HG03175 (cell line): ENCODE measurements around the gene XXYLT1.
"Not testable (repeated sequence)": the region's sequence is repeated elsewhere in the genome, so short reads cannot be mapped to it uniquely, and the experiment has no call there.

Experiments
- ATAC-seq: cut with Tn5 transposase; IDR thresholded peaks from one replicate; pipeline ENCODE4 v1.9.1; 2021; ENCODE audit warnings: mild to moderate bottlenecking, moderate library complexity; ENCODE audit not compliant: unreplicated experiment

The XXYLT1 gene

DNA sequence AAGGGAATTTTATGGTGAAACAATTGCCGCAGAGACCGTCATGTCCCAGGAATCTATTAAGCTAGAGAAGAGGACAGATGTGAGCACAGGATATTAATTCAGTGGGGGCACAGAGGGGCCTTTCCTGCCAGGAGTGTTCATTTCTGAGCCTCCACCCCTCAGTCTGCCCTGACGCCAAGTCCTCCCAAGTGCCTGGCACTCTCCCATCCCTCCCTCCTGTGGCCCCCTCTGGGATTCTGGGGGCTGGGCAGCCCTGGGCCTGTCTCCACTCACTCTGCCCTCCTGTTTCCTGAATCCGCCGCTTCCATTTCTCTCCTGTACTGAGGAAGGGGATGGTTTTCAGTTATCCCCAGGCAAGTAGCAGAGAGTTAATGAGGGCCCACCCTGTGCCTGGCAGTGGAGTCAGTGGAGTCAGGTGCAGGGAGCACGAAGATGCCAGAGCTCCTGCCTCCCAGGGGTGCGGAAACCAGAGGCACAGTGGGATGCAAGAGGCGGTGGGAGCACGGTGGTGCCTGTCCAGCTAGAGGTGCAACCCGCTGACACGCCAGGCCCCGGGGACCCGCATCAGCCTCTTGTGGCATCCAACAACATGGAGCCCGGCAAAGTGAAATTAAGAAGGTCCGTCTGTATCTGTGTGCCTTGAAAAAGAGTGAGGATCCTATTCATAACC is 212.5 kb downstream of the XXYLT1 start:
- no peak for ATAC-seq

DNA sequence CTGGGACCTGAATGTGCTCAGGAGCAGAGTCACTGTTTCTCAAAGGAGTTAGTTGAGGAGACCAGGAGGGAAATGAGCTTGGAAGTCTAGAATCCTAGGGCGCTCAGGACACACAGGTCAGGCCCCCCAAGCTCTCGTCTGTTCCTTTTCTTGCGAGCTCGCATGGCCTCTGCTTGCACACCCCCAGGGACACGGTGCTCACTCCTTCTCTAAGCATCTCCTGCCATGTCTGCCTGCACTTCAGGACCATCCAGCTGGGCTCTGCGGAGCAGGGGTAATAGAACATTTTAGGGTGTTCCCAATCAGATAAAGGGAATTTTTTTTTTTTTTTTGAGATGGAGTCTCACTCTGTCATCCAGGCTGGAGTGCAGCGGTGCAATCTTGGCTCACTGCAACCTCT is 213.2 kb downstream of the XXYLT1 start:
- ATAC-seq, result no peak

DNA sequence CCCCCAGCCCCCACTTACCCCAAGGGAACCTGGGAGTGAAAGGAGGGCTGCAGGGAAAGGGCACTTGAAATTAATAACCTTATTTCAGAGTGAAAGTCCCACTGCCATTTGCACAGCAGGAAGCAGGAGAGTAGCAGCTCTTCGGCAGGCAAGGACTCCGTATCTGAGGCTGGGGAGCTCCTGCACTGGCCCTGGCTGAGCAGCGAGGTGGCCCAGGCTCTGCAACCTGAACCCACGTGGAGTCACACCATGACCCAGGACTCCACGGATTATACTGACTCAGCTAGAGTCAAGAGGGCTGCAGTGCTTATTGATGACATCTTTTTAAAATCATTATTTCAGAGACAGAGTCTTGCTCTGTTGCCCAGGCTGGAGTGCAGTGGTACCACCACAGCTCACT is 214.5 kb downstream of the XXYLT1 start:
- no peak for ATAC-seq

DNA sequence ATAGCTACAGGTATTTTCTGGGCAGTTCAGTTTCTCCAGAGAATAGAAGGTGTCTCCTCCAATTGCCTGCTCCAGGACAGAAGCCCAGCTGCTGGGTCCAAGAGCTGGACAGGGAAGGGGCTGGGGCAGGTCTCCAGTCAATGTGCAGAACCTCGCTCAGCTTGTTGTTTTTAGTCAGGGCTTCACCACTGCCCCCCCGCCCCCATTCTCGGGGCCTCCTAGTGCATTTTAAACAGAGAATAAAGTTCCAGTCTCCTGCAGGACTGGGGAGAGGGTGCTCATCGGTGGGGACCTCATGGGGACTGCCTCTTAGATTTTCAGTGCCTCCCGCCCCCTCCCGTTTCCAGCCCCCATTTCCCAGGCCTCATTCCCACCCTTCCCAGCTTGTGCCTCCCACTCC is 216.6 kb downstream of the XXYLT1 start:
- no peak for ATAC-seq

DNA sequence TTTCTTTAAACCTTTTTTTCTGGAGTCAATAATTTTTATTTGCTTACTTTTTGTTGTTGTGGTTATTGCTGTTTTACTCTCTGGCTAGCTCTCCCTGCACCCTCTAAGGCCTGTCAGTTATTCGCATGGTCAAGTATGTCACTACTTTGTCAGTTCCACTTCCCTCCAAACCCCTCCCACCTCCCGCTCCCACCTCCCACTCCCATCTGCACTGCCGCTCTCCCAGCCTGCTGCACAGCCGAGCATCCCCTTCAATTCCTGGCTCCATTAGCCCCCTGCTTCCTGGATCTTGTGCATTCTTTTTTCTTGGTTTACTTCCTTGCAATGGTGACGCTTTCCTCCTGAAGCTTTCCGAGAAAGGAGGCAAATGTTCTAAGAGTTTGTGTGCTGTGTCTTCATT is 218.0 kb downstream of the XXYLT1 start:
- ATAC-seq, result no peak

DNA sequence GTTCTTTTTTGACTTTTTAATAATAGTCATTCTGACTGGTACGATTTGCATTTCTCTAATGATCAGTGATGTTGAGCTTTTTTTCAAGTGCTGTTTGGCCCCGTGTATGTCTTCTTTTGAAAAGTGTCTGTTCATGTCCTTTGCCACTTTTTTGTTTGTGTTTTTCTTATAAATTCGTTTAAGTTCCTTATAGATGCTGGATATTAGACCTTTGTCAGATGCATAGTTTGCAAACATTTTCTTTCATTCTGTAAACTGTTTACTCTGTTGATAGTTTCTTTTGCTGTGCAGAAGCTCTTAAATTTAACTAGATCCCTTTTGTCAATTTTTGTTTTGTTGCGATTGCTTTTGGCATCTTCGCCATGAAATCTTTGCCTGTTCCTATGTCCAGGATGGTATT is 220.7 kb downstream of the XXYLT1 start:
- ATAC-seq, result not testable (repeated sequence)

DNA sequence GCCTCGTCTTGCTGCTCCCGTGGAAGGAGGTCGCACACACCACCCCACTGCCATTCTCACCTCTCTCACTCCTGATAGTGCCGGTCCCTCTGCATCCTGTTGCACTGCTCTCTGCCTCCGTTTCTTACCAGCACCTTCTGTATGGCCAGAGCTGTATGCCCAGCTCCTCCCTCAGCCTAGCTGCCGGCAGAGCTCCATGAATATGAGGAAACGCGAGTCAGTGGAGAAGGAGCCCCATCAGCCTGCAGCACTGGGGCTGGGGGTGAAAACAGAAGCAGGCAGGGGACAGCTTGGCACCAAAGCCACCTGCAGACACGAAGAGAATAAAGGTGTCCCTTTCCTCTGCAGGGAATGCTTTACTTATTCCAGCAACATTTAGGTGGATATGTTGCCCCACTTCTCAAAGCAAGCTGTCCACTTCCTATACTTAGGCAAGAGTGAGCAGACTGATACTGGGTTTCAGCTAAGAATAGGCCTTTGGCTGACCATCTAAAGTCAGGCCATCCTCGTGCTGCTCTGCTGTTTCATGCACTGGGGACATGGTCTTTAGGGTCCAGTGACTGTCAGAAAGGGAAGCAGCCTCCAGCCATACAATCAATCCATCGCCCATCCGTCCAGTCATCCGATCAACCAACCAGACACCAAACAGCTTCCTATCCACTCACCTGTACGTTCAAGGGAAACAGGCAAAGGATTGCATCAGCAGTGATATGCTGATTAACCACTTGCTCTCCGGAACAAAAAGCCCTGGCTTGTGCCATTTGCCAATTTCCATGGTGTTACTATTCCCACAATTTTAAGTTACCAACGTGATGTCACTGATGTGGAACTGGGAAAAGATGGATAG is 222.7 kb downstream of the XXYLT1 start:
- no peak for ATAC-seq

DNA sequence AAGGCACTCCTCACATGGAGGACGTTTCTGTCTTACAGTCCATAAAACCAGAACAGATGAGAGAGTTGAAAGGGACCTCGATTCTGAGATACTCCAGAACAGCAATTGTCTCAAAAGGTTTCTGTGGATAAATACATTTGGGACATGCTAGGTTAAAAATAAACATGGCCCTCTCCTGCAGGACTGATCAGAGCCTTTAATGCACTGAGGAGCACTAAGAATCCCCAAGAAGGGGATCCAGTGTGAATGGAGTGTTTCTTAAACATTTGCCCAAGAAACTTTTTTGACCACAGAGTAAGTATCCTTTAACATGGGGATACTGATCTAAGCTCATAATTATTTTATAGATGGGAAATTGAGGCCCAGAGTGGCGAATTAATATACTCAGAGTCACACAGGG is 223.4 kb downstream of the XXYLT1 start:
- ATAC-seq, result no peak

DNA sequence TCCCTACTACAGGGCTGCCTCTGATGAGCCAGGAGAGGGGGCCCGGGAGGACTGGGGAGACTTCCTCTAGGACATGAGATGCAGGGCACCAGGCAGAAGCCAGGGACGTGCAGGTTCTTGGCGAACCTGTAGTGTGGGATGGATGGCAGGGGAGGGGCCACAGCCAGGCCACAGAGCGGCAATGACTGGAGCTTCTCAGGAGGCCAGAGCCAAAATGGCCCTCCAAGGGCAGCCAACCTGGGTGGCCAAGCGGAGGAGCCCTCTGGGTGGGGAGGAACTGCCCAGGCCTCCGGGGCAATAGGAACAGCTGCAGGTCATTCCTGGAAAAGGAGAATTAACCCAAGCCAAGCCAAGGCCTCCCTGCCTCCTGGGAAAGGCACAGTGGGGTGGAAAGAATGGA is 224.5 kb downstream of the XXYLT1 start:
- ATAC-seq, result no peak

DNA sequence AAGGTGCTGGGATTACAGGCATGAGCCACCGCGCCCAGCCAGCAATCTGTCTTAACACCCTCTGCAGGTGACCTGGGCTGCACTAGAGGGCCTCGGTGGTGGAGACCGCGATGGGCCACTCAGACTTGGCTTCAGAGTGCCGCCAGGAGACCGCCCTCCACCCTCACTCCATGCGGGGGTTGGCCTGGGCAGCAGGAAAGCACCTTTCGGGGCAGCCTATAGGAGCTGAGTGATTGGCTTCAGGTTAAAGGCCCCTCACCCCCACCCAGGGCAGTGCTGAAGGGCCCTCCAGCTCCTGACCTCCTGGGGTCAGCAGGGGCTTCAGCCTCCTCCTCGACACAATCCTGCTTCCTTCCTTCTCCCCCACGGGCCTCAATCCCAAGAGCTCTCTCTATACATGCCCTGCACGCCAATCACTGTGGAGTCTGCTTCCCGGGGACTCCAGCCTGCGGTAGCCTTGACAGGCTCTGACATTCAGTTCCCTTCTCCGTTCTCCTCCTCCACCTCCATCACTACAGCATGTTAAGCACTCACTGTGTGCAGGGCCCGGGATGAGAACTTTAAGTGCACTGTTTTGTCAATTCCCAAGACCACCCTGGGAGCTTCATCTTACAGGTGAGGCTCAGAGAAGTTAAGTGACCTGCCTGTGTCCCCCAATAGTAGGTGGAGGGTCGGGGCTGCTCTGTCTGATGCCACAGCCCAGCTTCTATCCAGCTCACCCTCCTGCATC is 225.3 kb downstream of the XXYLT1 start:
- no peak for ATAC-seq

DNA sequence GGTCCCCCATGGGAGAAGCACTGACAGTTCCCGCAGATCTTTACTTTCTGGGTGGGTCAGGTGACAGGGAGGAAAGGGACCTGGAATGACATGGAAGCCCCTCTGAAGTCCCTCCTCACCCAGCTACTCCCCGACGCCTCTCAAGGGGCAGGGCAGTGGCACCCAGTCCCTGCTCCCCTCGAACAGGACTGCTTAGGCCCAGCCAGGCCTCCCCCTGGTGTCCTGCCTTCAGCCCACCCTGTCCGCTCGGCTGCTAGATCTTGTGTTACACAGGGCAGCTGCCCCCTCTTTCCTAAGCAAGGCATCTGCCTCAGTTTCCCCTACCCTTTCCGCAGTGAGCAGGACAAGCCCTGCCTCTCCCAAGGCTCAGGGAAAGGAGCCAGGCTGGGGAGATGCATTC is 226.5 kb downstream of the XXYLT1 start:
- ATAC-seq, result no peak

DNA sequence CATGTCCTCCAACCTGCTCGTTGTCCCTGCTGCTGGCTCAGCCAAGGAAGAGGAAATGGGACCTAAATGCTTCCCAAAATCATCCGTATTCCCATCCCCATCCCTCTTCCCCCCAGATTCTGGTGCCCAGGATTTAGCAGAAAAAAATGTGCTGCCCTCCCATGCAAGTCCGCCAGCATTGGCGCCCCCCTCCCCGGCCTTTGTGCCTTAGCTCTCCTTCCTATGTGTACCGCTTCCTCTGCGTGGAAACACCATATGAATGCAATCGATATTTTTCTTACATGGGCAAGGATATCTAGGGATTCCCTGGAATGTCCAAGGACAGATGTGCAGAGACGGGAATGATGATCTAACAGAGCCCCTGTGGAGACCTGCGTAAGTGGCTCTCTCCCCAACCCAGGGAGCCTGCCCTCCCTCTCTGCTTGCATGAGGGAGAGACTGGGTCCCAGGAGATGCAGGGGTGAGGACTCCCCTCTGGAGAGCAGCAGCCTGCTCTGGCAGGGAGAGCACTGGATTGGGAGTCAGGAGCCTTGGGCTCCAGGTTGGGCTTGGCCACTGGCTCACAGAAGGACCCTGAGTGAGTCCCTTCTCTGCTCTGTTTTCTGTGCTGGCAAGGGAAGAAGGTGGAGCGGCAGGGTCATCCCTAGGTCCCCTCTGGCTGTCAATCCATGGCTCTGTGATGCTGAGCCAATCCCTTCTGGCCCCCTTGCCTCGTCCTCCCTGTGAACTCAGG is 227.2 kb downstream of the XXYLT1 start:
- no peak for ATAC-seq

DNA sequence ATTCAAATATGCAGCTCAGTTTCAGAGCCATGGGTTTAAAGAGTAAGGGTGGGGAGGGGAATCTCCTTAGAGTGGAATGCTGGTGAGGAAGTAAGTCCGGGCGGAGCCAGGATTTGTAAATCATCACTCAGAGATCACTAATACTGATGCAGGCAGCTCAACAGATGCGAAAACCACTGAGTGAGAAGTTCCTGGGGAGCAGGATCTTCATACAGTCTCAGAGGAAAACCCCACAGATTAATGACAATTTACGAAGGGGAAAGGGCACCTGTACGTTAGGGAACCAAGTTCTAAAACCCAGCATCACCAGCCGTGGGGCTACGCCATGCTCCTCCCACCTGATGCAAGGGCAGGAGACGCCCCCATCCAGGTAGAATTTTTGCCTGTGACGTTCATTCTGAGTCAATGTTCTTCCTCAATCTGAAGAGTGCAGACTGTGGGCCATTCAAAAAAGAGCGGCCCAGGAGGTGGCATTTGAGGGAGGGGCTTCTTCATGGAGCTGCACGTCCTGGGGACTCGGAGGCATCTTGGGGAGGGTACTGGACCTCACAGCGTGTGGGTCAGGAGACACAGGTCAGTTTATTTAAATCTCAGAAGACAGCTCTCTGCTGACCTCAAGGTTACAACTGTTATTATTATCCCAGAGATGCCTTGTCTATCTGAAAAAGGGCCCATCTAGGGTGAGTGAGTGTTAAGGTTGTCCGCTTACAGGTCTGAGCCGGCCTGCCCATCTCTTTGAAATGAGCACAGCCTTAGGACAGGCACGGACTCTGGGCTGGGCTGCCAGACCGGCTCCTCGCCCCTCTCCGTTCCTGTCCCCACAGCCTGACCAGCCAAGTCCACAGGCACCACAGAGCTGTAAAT is 228.0 kb downstream of the XXYLT1 start:
- no peak for ATAC-seq

DNA sequence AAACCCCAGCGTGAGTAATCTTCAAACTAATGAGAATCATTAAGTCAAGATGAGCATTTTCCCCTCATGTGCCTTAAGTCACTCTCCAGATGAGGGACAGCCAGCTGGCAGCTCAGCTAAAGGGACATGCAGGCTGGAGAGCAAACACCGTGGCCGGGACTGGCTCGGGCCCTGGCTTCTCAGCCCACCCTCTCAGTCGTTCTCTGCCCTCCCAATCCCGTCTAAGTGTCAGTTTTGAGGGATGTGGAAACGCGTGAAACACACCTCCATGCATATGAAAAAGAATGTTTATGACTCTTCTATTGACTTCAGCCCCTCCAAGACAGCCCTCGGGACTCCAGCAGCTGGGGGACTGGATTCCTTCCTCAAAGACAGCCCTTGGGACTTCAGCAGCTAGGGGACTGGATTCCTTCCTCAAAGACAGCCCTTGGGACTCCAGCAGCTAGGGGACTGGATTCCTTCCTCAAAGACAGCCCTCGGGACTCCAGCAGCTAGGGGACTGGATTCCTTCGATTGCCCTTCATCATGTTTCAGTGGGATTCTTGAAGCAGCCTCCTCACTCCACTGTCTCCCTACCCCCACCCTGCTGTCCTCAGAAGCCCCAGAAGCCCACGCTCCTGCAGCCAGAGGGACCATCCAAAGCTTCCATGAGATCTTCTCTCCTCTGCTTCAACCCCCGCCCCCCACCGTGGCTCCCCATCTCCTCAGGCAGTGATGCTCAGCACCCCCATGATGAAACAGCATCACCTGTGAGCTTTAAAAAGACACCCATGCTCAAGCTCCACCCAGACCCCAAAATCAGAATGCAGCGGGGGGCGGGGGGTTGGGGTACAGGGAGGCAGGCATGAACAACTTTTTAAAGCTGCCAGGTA is 228.9 kb downstream of the XXYLT1 start:
- ATAC-seq, result no peak

DNA sequence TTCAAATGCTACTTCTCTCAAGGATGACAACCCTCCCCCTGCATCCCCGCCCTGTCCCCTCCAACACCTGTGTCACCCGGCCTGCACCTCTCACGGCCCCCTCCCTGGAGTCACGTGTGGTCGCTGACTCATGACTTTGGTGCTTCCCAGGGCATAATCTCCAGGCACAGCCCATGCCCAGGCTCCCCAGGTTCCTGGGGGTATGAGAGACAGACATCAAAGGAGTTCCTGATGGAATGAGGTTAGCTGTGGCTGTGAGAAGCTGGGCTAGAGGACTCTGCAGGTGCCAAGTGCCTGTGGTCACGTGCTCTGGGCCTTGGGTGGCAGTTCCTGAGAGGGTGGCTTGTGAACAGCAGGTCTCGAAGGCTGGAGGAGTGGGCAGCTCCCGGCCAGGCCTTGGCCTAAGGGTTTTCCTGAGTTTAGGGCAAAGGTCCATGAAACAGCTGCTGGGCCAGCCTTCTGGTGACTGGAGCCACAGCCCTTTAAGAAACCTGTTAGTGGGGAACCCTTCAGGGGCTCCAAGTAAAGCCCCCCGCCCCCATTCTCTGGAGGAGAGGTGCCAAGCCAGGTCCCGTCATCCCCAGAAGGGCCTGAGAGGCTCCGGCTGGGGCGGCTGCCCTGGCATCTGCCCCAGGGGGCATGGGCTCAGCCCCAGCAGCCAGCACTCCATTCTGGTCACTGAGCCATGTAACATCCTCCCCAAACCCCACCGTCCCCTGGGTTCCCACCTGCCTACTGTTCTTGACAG is 230.0 kb downstream of the XXYLT1 start:
- ATAC-seq, result no peak

DNA sequence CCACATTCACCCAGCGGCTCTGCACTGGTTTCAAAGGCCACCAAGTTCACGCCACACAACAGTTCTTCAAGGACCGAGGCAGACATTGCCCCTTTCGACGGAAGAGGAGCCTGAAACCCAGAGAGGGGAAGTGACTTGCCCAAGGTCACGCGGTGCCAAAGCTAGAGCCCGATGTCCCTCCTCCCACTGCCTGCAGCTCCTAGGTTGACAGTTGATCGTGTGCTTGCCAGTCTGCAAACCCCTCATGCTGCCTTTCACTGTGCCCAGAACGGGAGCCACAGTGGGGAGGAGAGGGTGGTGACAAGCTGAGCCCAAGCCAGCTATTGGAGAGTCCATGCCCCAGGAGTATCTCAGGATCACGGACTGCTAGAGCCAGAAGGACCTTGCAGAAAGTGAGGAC is 230.9 kb downstream of the XXYLT1 start:
- no peak for ATAC-seq

DNA sequence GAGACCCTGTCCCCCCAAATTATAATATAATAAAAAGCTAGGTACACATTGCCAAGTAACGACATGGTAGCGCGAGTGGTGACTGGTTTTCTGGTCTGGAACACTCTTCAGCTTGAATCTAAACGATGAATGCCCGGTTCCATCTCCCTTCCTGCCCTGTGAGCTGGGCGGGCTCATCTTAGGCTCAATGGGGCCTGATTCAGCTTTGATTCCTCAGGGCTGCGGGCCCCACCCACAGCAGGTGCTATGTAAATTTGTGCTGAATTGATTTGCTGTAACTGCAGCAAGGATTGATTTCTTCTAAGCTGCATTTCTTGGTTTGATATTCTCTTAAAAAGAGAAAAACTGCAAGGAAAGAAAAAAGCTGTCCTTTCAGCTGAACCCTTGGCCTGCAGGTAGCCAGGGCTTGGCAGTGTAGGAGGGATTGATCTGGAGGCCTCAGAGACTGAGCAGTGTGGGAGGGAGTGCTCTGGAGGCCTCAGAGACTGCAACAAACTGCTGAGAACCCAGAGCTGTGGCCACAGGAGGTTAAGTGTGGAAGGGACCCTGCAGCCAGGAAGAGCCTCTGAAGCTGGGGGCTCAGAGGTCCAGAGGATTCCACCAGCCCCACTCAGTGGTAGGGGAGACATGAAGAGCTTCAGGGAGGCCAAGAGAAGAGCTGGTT is 231.6 kb downstream of the XXYLT1 start:
- ATAC-seq, result no peak

DNA sequence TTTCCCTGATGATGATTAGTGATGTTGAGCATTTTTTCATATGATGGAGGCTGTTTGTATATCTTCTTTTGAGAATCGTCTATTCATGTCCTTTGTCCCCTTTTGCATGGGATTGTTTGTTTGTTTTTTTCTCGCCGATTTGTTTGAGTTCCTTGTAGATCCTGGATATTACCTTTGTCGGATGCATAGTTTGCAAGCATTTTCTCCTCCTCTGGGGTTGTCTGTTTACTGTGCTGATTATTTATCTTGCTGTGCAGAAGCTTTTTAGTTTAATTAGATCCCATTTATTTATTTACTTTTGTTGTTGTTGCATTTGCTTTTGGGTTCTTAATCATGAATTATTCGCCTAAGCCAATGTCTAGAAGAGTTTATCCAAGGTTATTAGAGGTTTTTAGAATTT is 232.8 kb downstream of the XXYLT1 start:
- ATAC-seq, result no peak
